Endothelial cell of umbilical vein (primary cell): ENCODE results near the gene CISH. TPM values are rescaled to one million over a fixed set of nuclear protein-coding genes. Genes with fewer than 3 reads are reported as not detected.
A peak's percentile ranks its signal among the peaks of the same experiment; 100 is the strongest.

Source experiments
- BruUV-seq: library from RNA; stranded (reverse); fragments of 400-500 nt; replicated peaks from 2 replicates; lab custom pipeline; 2021; lab: Mats Ljungman, UMichigan
- CTCF ChIA-PET: fragments of 300-600, 350-600 bp; sonication (Branson Sonifier 250); formaldehyde crosslinking; loops from one replicate; lab custom pipeline; 2021; ENCODE audit warnings: antibody characterized with exemption, inconsistent platforms; lab: Charles Lee
- POLR2A ChIA-PET: fragments of 300-600, 350-600 bp; sonication (Branson Sonifier 250); formaldehyde crosslinking; loops from one replicate; lab custom pipeline; 2021; ENCODE audit warnings: antibody characterized with exemption, inconsistent platforms; lab: Charles Lee
- DNase-seq: peaks from one replicate; pipeline ENCODE4 v3.0.0-alpha.2; 2011; ENCODE audit warnings: low read depth, low spot score
- FAIRE-seq: peaks from 2 replicates; lab custom pipeline; 2011; peaks lifted over from hg19 to GRCh38; lab: Jason Lieb, UNC
- H2AFZ ChIP-seq: 2 replicates; pipeline ENCODE4 v1.6.0; 2012; ENCODE audit warnings: low read depth, low read length, control low read depth, inconsistent platforms
- H3K27ac ChIP-seq: 2 replicates; pipeline ENCODE4 v1.5.1; 2011; ENCODE audit warnings: low read depth, mild to moderate bottlenecking, control low read depth, low read length, moderate library complexity; ENCODE audit not compliant: insufficient read depth
- H3K27me3 ChIP-seq, 2 experiments: 2 replicates each; pipeline versions ENCODE4 v1.6.0 to v1.6.1; 2011; ENCODE audit warnings: low read length in 2 of 2, mixed read lengths in 1 of 2; ENCODE audit not compliant: control insufficient read depth in 2 of 2, insufficient read depth in 2 of 2
- H3K36me3 ChIP-seq, 2 experiments: 2 replicates in 1 of 2; 3 replicates in 1 of 2; pipeline ENCODE4 v1.5.1; 2011; ENCODE audit warnings: low read length in 2 of 2, mild to moderate bottlenecking in 1 of 2, moderate library complexity in 1 of 2; ENCODE audit not compliant: control insufficient read depth in 2 of 2, insufficient read depth in 2 of 2; ENCODE audit errors: extremely low read depth in 1 of 2
- H3K4me1 ChIP-seq: 3 replicates; pipeline ENCODE4 v1.5.1; 2011; ENCODE audit warnings: mild to moderate bottlenecking, low read length; ENCODE audit not compliant: control insufficient read depth, insufficient read depth; ENCODE audit errors: extremely low read depth
- H3K4me2 ChIP-seq: 2 replicates; pipeline ENCODE4 v1.6.1; 2011; ENCODE audit warnings: low read length, control low read depth, mixed read lengths; ENCODE audit not compliant: insufficient read depth
- H3K4me3 ChIP-seq, 3 experiments: fragments of 200-600 bp in 1 of 3; sonication (generic), shearing (Covaris generic) in 1 of 3; replicated peaks in 1 of 3; 2 replicates each; pipeline ENCODE4 v1.5.1; 2011 to 2016; ENCODE audit warnings: control low read depth in 3 of 3, low read length in 3 of 3, mild to moderate bottlenecking in 2 of 3, inconsistent platforms in 1 of 3, low read depth in 1 of 3, moderate library complexity in 1 of 3; ENCODE audit not compliant: insufficient read depth in 1 of 3
- H3K79me2 ChIP-seq: 2 replicates; pipeline ENCODE4 v1.6.0; 2012; ENCODE audit warnings: low read length, inconsistent platforms; ENCODE audit not compliant: control insufficient read depth, insufficient read depth
- H3K9ac ChIP-seq: replicated peaks from 2 replicates; pipeline ENCODE3; 2011; ENCODE audit warnings: low read length, control low read depth; ENCODE audit not compliant: insufficient read depth; ENCODE audit errors: extremely low read depth
- H3K9me1 ChIP-seq: replicated peaks from 3 replicates; pipeline ENCODE4 v1.6.0; 2011; ENCODE audit warnings: mild to moderate bottlenecking, low read length; ENCODE audit not compliant: control insufficient read depth, insufficient read depth; ENCODE audit errors: extremely low read depth
- H3K9me3 ChIP-seq: replicated peaks from 2 replicates; pipeline ENCODE4 v1.5.1; 2012; ENCODE audit warnings: low read length, inconsistent platforms; ENCODE audit not compliant: control insufficient read depth, insufficient read depth
- H4K20me1 ChIP-seq: replicated peaks from 2 replicates; pipeline ENCODE3; 2011; ENCODE audit warnings: mild to moderate bottlenecking, low read length; ENCODE audit not compliant: control insufficient read depth, insufficient read depth; ENCODE audit errors: extremely low read depth
- CTCF ChIP-seq, 2 donors: IDR thresholded peaks; 1 replicate in 1 of 2; 2 replicates in 1 of 2; pipeline ENCODE4 v1.5.1; 2011; ENCODE audit warnings: low read length in 2 of 2, mild to moderate bottlenecking in 2 of 2, moderate library complexity in 2 of 2, control low read depth in 1 of 2, inconsistent platforms in 1 of 2, low read depth in 1 of 2; ENCODE audit not compliant: insufficient read depth in 1 of 2; ENCODE audit errors: extremely low read depth in 1 of 2
- EZH2 ChIP-seq: IDR thresholded peaks from 2 replicates; pipeline ENCODE4 v1.6.1; 2012; ENCODE audit warnings: borderline replicate concordance, low read depth, mild to moderate bottlenecking, moderate library complexity, low read length, inconsistent platforms; ENCODE audit not compliant: severe bottlenecking
- FOS ChIP-seq: IDR thresholded peaks from 2 replicates; pipeline ENCODE4 v1.6.1; 2011; ENCODE audit warnings: mild to moderate bottlenecking, low read length, moderate library complexity, borderline replicate concordance; ENCODE audit not compliant: insufficient read depth
- GATA2 ChIP-seq: IDR thresholded peaks from 2 replicates; pipeline ENCODE4 v1.7.0; 2011; ENCODE audit warnings: low read depth, mild to moderate bottlenecking, moderate library complexity, mixed read lengths, low read length; ENCODE audit not compliant: insufficient read length, insufficient read depth
- JUN ChIP-seq: IDR thresholded peaks from 2 replicates; pipeline ENCODE4 v1.6.1; 2011; ENCODE audit warnings: borderline replicate concordance, low read depth; ENCODE audit not compliant: insufficient read length, insufficient read depth
- MAX ChIP-seq: IDR thresholded peaks from 2 replicates; pipeline ENCODE4 v1.6.1; 2011; ENCODE audit not compliant: insufficient read depth, insufficient read length
- MYC ChIP-seq: IDR thresholded peaks from one replicate; pipeline ENCODE4 v1.6.1; 2011; ENCODE audit warnings: mild to moderate bottlenecking, low read depth, low read length
- POLR2A ChIP-seq: IDR thresholded peaks from 2 replicates; pipeline ENCODE4 v1.6.1; 2012; ENCODE audit warnings: low read depth, mild to moderate bottlenecking, control low read depth, low read length
- POLR2AphosphoS5 ChIP-seq: IDR thresholded peaks from 2 replicates; pipeline ENCODE4 v1.6.1; 2012; ENCODE audit warnings: low read depth, mild to moderate bottlenecking, control low read depth, low read length, moderate library complexity; ENCODE audit not compliant: insufficient read depth
- dilution Hi-C: fragments of 300-500 bp; cut with MboI; formaldehyde crosslinking; loops from one replicate; pipeline ENCODE4 v1.15.0; 2019; ENCODE audit warnings: low sequenced_read_pairs; ENCODE audit not compliant: extremely low pct_ligation_motif_present
- intact Hi-C: fragments of 100-400 bp; cut with micrococcal nuclease; formaldehyde crosslinking; loops from one replicate; pipeline ENCODE4 v1.10.0; 2022
- polyA plus RNA-seq, 4 experiments: library from polyadenylated mRNA; depleted of rRNA in 3 of 4; stranded (reverse) in 3 of 4; unstranded in 1 of 4; fragments of >200 nt; gene quantifications; 2 replicates each; pipeline versions ENCODE4 v1.2.1 to v1.2.3, GENCODE V29; 2011 to 2012; ENCODE audit warnings: missing spikeins in 1 of 4
- total RNA-seq: library from RNA; stranded (reverse); gene quantifications from 2 replicates; pipeline ENCODE4 v1.2.3, GENCODE V29; 2021

CISH gene
- total and polyA plus RNA-seq, 2 donors (not counting 3 experiments of a cell fraction or from before 2014, with no cell fraction given): 2.2 to 4.1 TPM

- Histone ChIP-seq H3K79me2 (no peaks in the 10 kb centered on the region), H3K27me3 (no peaks in the 10 kb centered on the region), H3K27ac (no peak within 1 kb of the TSS), H3K4me3 (peak within 1 kb of the TSS; percentile 18 to 85 (median 40)), H3K4me1 (peaks cover 10% of the 10 kb centered on the region), H3K9me1 (no peaks in the 10 kb centered on the region), H4K20me1 (no peaks in the 10 kb centered on the region), H3K4me2 (peak within 1 kb of the TSS; percentile 75), H2AFZ (peak within 1 kb of the TSS; percentile 97), H3K36me3 (no peaks in the 10 kb centered on the region), H3K9me3 (no peaks in the 10 kb centered on the region), H3K9ac (no peak within 1 kb of the TSS)
- FAIRE-seq (peak; percentile 83), DNase-seq (peak; percentile 84)
- ChIA-PET POLR2A (no interaction called here), CTCF (interaction anchor here (1.0 to 1.5 kb wide), 5 partner anchors 25 to 1115 kb away, joined by 3 to 4 read pairs (median 3); partner anchors contain the start of genes CISH and DCAF1)
- TF ChIP-seq GATA2 (no peak), MAX (no peak), EZH2 (no peak), POLR2AphosphoS5 (no peak), MYC (no peak), POLR2A (no peak), JUN (no peak), FOS (no peak), CTCF (IDR thresholded peaks at IDR 0.05; ENCODE audit: extremely low read depth in 1 of 2, insufficient read depth in 1 of 2, low read depth in 1 of 2, low read length in 2 of 2) (no peak)
- intact Hi-C loops: loop anchor here (2.0 kb wide), 1 partner anchor 817 kb away; the partner anchor contains the start of gene MANF
- BruUV-seq: no TSS peak
- dilution Hi-C loops: no loop called here
These were observed 44.0 kb downstream of the CISH start, which contains the start of gene C3orf18 for GRCh38 chr3:50567386-50568167. TSS of gene C3orf18 (minus strand) at chr3:50567747. CDS start at chr3:50565699, 2,048 bp downstream.
